H1 (cell line): ENCODE results near the gene INPP5B. TPM values are rescaled to one million over a fixed set of nuclear protein-coding genes. Genes with fewer than 3 reads are reported as not detected.

ENCODE experiments used
- CBX8 ChIP-seq: fragments of 300-800, 300-1000 bp; sonication (generic); IDR thresholded peaks from 2 replicates; pipeline ENCODE4 v1.7.1; 2016; ENCODE audit warnings: low read depth, low read length, borderline replicate concordance
- CHD7 ChIP-seq: fragments of 300-600 bp; sonication (generic); IDR thresholded peaks from 2 replicates; pipeline ENCODE4 v1.7.1; 2012; ENCODE audit warnings: low read length, moderate library complexity, mild to moderate bottlenecking, inconsistent platforms; ENCODE audit not compliant: insufficient replicate concordance
- JUND ChIP-seq: IDR thresholded peaks from 2 replicates; pipeline ENCODE4 v1.6.1; 2011; ENCODE audit warnings: mild to moderate bottlenecking, improper control_type of control experiment, low read length
- TBP ChIP-seq: IDR thresholded peaks from 2 replicates; pipeline ENCODE4 v1.6.1; 2011; ENCODE audit warnings: low read depth, low read length, improper control_type of control experiment
- YY1 ChIP-seq: IDR thresholded peaks from 2 replicates; pipeline ENCODE4 v1.6.1; 2011; ENCODE audit warnings: low read depth, mild to moderate bottlenecking, low read length
- polyA plus RNA-seq, 7 experiments: library from polyadenylated mRNA; depleted of rRNA in 3 of 7; stranded (reverse) in 5 of 7; unstranded in 2 of 7; fragments of >200 nt in 5 of 7; fragments of 200-250 nt in 2 of 7; gene quantifications; 1 replicate in 5 of 7; 2 replicates in 1 of 7; 4 replicates in 1 of 7; pipeline versions ENCODE4 v1.2.1 to v1.2.3, GENCODE V29; 2011 to 2013; ENCODE audit warnings: missing spikeins in 2 of 7, mixed read lengths in 2 of 7
- total RNA-seq: library from RNA; stranded (reverse); fragmentation: NEBNext Ultra II Directional; extraction: Animal tissue kit (Norgen Biotek cat#: 25700); gene quantifications from 2 replicates; pipeline ENCODE4 v1.2.1, GENCODE V29; 2021

The INPP5B gene
- total and polyA plus RNA-seq, 2 of the 8 experiments (the other 6 are each of a cell fraction or from before 2014, with no cell fraction given), result 14.0 to 23.7 TPM

- TF ChIP-seq CHD7 (no peak), TBP (no peak), JUND (no peak), CBX8 (no peak), YY1 (no peak)
Observed at GRCh38 chr1:37926038-37926924, 20.6 kb downstream of the INPP5B start (continued).
